H1 (cell line): ENCODE results near the gene PLPPR3. TPM values are rescaled to one million over a fixed set of nuclear protein-coding genes. Genes with fewer than 3 reads are reported as not detected.

Experiments used
- CEBPB ChIP-seq: IDR thresholded peaks from 2 replicates; pipeline ENCODE4 v1.6.1; 2012; ENCODE audit warnings: low read depth, low read length
- HDAC6 ChIP-seq: IDR thresholded peaks from one replicate; pipeline ENCODE4 v1.7.1; 2012; ENCODE audit warnings: low read depth, mild to moderate bottlenecking, inconsistent platforms, low read length, moderate library complexity
- JUN ChIP-seq: IDR thresholded peaks from 2 replicates; pipeline ENCODE4 v1.6.1; 2011; ENCODE audit warnings: low read depth, mild to moderate bottlenecking, improper control_type of control experiment, low read length
- MAFK ChIP-seq: IDR thresholded peaks from 2 replicates; pipeline ENCODE4 v1.6.1; 2012; ENCODE audit warnings: low read depth, mild to moderate bottlenecking, improper control_type of control experiment, low read length
- PHF8 ChIP-seq: fragments of 200-600 bp; sonication (generic); conservative IDR thresholded peaks from 2 replicates; pipeline ENCODE4 v1.7.1; 2012; ENCODE audit warnings: low read depth, mild to moderate bottlenecking, inconsistent platforms, low read length, moderate library complexity
- POLR2AphosphoS5 ChIP-seq: IDR thresholded peaks from 2 replicates; pipeline ENCODE4 v1.6.1; 2011; ENCODE audit warnings: low read depth, low read length
- TCF12 ChIP-seq: IDR thresholded peaks from 2 replicates; pipeline ENCODE4 v1.6.1; 2011; ENCODE audit warnings: low read depth, mild to moderate bottlenecking, low read length
- polyA plus RNA-seq, 7 experiments: library from polyadenylated mRNA; depleted of rRNA in 3 of 7; stranded (reverse) in 5 of 7; unstranded in 2 of 7; fragments of >200 nt in 5 of 7; fragments of 200-250 nt in 2 of 7; gene quantifications; 1 replicate in 5 of 7; 2 replicates in 1 of 7; 4 replicates in 1 of 7; pipeline versions ENCODE4 v1.2.1 to v1.2.3, GENCODE V29; 2011 to 2013; ENCODE audit warnings: missing spikeins in 2 of 7, mixed read lengths in 2 of 7
- total RNA-seq: library from RNA; stranded (reverse); fragmentation: NEBNext Ultra II Directional; extraction: Animal tissue kit (Norgen Biotek cat#: 25700); gene quantifications from 2 replicates; pipeline ENCODE4 v1.2.1, GENCODE V29; 2021
- TF ChIP-seq, protein P1 (sequence below): IDR thresholded peaks from 2 replicates; pipeline ENCODE4 v1.6.1; 2011; ENCODE audit warnings: low read length, improper control_type of control experiment

The PLPPR3 gene
- total and polyA plus RNA-seq, 2 of the 8 experiments (the other 6 are each of a cell fraction or from before 2014, with no cell fraction given), result 71.7 to 76.4 TPM

DNA sequence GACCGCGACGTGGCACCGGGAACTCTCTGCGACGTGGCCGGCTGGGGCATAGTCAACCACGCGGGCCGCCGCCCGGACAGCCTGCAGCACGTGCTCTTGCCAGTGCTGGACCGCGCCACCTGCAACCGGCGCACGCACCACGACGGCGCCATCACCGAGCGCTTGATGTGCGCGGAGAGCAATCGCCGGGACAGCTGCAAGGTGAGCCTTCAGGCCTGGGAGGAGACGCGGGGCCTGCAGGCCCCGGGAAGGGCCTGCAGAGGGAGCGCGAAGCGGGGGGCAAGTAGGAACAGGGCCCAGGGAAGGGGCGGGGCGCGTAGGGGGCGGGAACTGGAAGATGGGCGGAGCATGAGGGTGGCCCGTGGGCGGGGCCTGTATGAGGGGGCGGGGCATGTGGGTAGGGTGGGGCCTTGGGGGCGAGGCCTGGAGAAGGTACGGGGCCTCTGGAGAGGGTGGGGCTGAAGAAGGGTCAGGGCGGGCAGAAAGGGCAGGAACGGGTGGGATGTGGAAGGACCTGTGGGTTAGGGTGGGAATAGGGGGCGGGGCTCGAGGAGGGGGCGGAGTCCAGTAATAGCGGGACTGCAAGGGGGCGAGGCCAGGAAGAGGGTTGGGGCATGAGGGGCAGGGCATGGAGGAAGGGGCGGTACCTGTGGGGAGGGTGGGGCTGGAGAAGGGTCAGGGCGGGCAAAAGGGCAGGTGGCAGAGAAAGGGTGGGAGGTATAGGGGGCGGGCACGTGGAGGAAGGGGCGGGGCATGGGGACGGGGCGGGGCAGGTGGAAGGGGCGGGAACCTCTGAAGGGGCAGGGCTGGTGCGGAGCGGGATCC lies 40.2 kb upstream of the PLPPR3 start (continued):
- TF ChIP-seq PHF8 (no peak), CEBPB (no peak), TCF12 (peak; percentile 77; the same call in 1 of the 2 replicates), JUN (no peak), POLR2AphosphoS5 (peak; percentile 35; the same call in 1 of the 2 replicates), HDAC6 (no peak), MAFK (no peak)
- TF ChIP-seq, protein P1, sequence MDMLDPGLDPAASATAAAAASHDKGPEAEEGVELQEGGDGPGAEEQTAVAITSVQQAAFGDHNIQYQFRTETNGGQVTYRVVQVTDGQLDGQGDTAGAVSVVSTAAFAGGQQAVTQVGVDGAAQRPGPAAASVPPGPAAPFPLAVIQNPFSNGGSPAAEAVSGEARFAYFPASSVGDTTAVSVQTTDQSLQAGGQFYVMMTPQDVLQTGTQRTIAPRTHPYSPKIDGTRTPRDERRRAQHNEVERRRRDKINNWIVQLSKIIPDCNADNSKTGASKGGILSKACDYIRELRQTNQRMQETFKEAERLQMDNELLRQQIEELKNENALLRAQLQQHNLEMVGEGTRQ, result peak; percentile 41; the same call in 1 of the 2 replicates
